SU-DHL-6 (cell line): ENCODE data around the gene TMEM258.

Experiments
- H2AFZ ChIP-seq: fragments of 200-600 bp; sonication (generic); 2 replicates; pipeline ENCODE4 v1.6.1; 2014; ENCODE audit warnings: low read depth, mild to moderate bottlenecking, moderate library complexity, mixed read lengths, antibody characterized with exemption, low read length; ENCODE audit not compliant: severe bottlenecking
- H3F3A ChIP-seq: fragments of 200-600 bp; shearing (Covaris generic); 2 replicates; pipeline ENCODE4 v1.6.0; 2016; ENCODE audit warnings: antibody characterized with exemption, mild to moderate bottlenecking; ENCODE audit not compliant: insufficient read depth
- H3K27ac ChIP-seq: fragments of 200-600 bp; sonication (generic); 2 replicates; pipeline ENCODE4 v1.5.1; 2016; ENCODE audit warnings: low read depth, mild to moderate bottlenecking, low read length, moderate library complexity, mixed read lengths
- H3K27me3 ChIP-seq: fragments of 200-600 bp; sonication (generic), shearing (Covaris generic); 2 replicates; pipeline ENCODE4 v1.6.0; 2014; ENCODE audit warnings: mild to moderate bottlenecking, low read length
- H3K36me3 ChIP-seq: fragments of 200-600 bp; sonication (generic); 2 replicates; pipeline ENCODE4 v1.6.1; 2014; ENCODE audit warnings: mild to moderate bottlenecking, low read length, mixed read lengths
- H3K4me2 ChIP-seq: fragments of 300-600, 200-600 bp; shearing (Covaris generic), sonication (generic); 2 replicates; pipeline ENCODE4 v1.6.0; 2014; ENCODE audit warnings: low read length, low read depth, mild to moderate bottlenecking; ENCODE audit not compliant: poor library complexity, severe bottlenecking
- H3K4me3 ChIP-seq: fragments of 200-600 bp; sonication (generic); 2 replicates; pipeline ENCODE4 v1.5.1; 2014; ENCODE audit warnings: antibody characterized with exemption, low read length, mild to moderate bottlenecking, mixed read lengths; ENCODE audit not compliant: insufficient read depth, poor library complexity, severe bottlenecking
- H3K79me2 ChIP-seq: fragments of 200-600 bp; sonication (generic); 2 replicates; pipeline ENCODE4 v1.6.1; 2014; ENCODE audit warnings: mild to moderate bottlenecking, low read length, moderate library complexity; ENCODE audit not compliant: insufficient read depth
- H3K9ac ChIP-seq: fragments of 200-600 bp; sonication (generic); 2 replicates; pipeline ENCODE4 v1.7.0; 2014; ENCODE audit warnings: mild to moderate bottlenecking, low read length
- H3K9me2 ChIP-seq: fragments of 200-600 bp; sonication (generic); replicated peaks from 2 replicates; pipeline ENCODE4 v1.6.1; 2014; ENCODE audit warnings: low read length; ENCODE audit not compliant: insufficient read depth
- H3K9me3 ChIP-seq: fragments of 200-600 bp; sonication (generic); 2 replicates; pipeline ENCODE4 v1.6.1; 2014; ENCODE audit warnings: low read length, mixed read lengths; ENCODE audit not compliant: insufficient read depth
- H4K20me1 ChIP-seq: fragments of 200-600 bp; sonication (generic); 2 replicates; pipeline ENCODE4 v1.6.1; 2014; ENCODE audit warnings: low read depth, mild to moderate bottlenecking, antibody characterized with exemption, low read length, moderate library complexity, mixed read lengths
- CTCF ChIP-seq: fragments of 200-600 bp; sonication (generic); IDR thresholded peaks from one replicate; pipeline ENCODE4 v1.5.1; 2017; ENCODE audit warnings: antibody characterized with exemption, mild to moderate bottlenecking, low read length, moderate library complexity; ENCODE audit not compliant: insufficient read depth, poor library complexity, severe bottlenecking
- EZH2phosphoT487 ChIP-seq: fragments of 200-600 bp; sonication (generic), shearing (Covaris generic); conservative IDR thresholded peaks from 2 replicates; pipeline ENCODE4 v1.6.1; 2018; ENCODE audit warnings: mild to moderate bottlenecking, antibody characterized with exemption, low read length, moderate library complexity, mixed read lengths

Gene TMEM258

GRCh38 chr11:61837411-61838005 lies 45.1 kb upstream of the TMEM258 start:
- Histone ChIP-seq H3F3A (peaks cover 4% of the 10 kb centered on the region; the same call in 1 of the 2 replicates), H3K9ac (no peak overlapping the region), H3K4me2 (no peak overlapping the region), H3K27me3 (no peaks in the 10 kb centered on the region), H3K79me2 (0 out of 2 replicates have a peak, but pooled peaks cover 4% of the 10 kb centered on the region), H3K36me3 (no peaks in the 10 kb centered on the region), H2AFZ (no peak overlapping the region), H3K9me2 (no peaks in the 10 kb centered on the region), H3K4me3 (no peak overlapping the region), H4K20me1 (no peaks in the 10 kb centered on the region), H3K27ac (no peak overlapping the region), H3K9me3 (no peaks in the 10 kb centered on the region)
- no peak for TF ChIP-seq CTCF
- TF ChIP-seq EZH2phosphoT487: no peak

- H3K9me2 ChIP-seq: no peaks in the 10 kb centered on the region
- TF ChIP-seq EZH2phosphoT487 (no peak), CTCF (no peak)
- no peaks in the 10 kb centered on the region for H3K36me3 ChIP-seq
- H3K79me2 ChIP-seq: peaks cover 11% of the 10 kb centered on the region; the same call in 1 of the 2 replicates
- H2AFZ ChIP-seq: no peak overlapping the region
- H3K9ac ChIP-seq: no peak overlapping the region
- H3K27ac ChIP-seq: no peak overlapping the region
- H3K4me3 ChIP-seq: no peak overlapping the region
- H3K4me2 ChIP-seq: no peak overlapping the region
- H3K27me3 ChIP-seq: no peaks in the 10 kb centered on the region
- H4K20me1 ChIP-seq: no peaks in the 10 kb centered on the region
- H3K9me3 ChIP-seq: no peaks in the 10 kb centered on the region
- H3F3A ChIP-seq: peaks cover 4% of the 10 kb centered on the region; the same call in 1 of the 2 replicates
Observed at GRCh38 chr11:61836193-61836592, 43.8 kb upstream of the TMEM258 start.

GRCh38 chr11:61834278-61835048 lies 42.1 kb upstream of the TMEM258 start:
- no peak for TF ChIP-seq EZH2phosphoT487
- TF ChIP-seq CTCF: no peak
- H3K27me3 ChIP-seq: no peaks in the 10 kb centered on the region
- H3F3A ChIP-seq: peaks cover 9% of the 10 kb centered on the region; the same call in 1 of the 2 replicates
- peaks cover 28% of the 10 kb centered on the region for H3K79me2 ChIP-seq
- peak overlapping the region; percentile 46 for H3K9ac ChIP-seq
- peak overlapping the region; percentile 86 for H3K27ac ChIP-seq
- H3K4me2 ChIP-seq: peak overlapping the region; percentile 50
- H3K4me3 ChIP-seq: no peak overlapping the region
- H2AFZ ChIP-seq: no peak overlapping the region
- H3K36me3 ChIP-seq: no peaks in the 10 kb centered on the region
- H3K9me2 ChIP-seq: no peaks in the 10 kb centered on the region
- H3K9me3 ChIP-seq: no peaks in the 10 kb centered on the region
- no peaks in the 10 kb centered on the region for H4K20me1 ChIP-seq
